GM18511 (cell line): ENCODE measurements around the gene PCDHB9.
"Not testable (repeated sequence)": the region's sequence is repeated elsewhere in the genome, so short reads cannot be mapped to it uniquely, and the experiment has no call there.

ENCODE experiments used
- ATAC-seq: cut with Tn5 transposase; IDR thresholded peaks from one replicate; pipeline ENCODE4 v1.9.1; 2021; ENCODE audit warnings: mild to moderate bottlenecking, moderate library complexity; ENCODE audit not compliant: unreplicated experiment

Gene PCDHB9

DNA sequence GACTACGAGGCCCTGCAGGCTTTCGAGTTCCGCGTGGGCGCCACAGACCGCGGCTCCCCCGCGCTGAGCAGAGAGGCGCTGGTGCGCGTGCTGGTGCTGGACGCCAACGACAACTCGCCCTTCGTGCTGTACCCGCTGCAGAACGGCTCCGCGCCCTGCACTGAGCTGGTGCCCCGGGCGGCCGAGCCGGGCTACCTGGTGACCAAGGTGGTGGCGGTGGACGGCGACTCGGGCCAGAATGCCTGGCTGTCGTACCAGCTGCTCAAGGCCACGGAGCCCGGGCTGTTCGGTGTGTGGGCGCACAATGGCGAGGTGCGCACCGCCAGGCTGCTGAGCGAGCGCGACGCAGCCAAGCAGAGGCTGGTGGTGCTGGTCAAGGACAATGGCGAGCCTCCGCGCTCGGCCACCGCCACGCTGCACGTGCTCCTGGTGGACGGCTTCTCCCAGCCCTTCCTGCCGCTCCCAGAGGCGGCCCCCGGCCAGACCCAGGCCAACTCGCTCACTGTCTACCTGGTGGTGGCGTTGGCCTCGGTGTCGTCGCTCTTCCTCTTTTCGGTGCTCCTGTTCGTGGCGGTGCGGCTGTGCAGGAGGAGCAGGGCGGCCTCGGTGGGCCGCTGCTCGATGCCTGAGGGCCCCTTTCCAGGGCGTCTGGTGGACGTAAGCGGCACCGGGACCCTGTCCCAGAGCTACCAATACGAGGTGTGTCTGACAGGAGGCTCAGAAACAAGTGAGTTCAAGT lies 2.7 kb upstream of the PCDHB9 start:
- not testable (repeated sequence) for ATAC-seq

DNA sequence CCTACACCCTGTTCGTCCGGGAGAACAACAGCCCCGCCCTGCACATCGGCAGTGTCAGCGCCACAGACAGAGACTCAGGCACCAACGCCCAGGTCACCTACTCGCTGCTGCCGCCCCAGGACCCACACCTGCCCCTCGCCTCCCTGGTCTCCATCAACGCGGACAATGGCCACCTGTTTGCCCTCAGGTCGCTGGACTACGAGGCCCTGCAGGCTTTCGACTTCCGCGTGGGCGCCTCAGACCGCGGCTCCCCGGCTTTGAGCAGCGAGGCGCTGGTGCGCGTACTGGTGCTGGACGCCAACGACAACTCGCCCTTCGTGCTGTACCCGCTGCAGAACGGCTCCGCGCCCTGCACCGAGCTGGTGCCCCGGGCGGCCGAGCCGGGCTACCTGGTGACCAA lies 1.7 kb downstream of the PCDHB9 start:
- not testable (repeated sequence) for ATAC-seq

DNA sequence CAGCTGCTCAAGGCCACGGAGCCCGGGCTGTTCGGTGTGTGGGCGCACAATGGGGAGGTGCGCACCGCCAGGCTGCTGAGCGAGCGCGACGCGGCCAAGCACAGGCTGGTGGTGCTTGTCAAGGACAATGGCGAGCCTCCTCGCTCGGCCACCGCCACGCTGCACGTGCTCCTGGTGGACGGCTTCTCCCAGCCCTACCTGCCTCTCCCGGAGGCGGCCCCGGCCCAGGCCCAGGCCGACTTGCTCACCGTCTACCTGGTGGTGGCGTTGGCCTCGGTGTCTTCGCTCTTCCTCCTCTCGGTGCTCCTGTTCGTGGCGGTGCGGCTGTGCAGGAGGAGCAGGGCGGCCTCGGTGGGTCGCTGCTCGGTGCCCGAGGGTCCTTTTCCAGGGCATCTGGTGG lies 2.2 kb downstream of the PCDHB9 start:
- ATAC-seq = not testable (repeated sequence)

DNA sequence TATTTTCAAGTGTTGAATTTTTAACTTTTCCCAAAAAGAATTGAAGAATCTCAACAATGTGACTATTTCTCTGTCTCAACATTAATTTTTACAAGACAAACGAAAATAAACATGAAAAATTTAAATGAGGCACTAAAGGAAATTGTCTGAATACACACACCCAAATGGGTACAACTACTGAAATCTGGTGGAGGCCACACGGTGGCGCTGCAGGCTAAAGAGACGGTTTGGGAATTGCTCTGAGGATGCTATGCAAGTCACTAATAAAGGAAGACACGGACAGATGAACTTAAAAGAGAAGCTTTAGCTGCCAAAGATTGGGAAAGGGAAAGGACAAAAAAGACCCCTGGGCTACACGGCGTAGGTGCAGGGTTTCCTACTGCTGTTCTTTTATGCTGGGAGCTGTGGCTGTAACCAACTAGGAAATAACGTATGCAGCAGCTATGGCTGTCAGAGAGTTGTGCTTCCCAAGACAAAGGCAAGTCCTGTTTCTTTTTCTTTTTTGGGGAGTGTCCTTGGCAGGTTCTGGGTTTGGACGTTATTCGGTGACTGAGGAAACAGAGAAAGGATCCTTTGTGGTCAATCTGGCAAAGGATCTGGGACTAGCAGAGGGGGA lies 5.3 kb downstream of the PCDHB9 start, which contains the start of gene PCDHB10:
Gene PCDHB10, plus strand, starts transcription at position 244 of the 616 bp plus-strand sequence. Its CDS starts 200 bp downstream, at position 444.
- ATAC-seq = no peak

DNA sequence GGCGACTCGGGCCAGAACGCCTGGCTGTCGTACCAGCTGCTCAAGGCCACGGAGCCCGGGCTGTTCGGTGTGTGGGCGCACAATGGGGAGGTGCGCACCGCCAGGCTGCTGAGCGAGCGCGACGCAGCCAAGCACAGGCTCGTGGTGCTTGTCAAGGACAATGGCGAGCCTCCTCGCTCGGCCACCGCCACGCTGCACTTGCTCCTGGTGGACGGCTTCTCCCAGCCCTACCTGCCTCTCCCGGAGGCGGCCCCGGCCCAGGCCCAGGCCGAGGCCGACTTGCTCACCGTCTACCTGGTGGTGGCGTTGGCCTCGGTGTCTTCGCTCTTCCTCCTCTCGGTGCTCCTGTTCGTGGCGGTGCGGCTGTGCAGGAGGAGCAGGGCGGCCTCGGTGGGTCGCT lies 7.4 kb downstream of the PCDHB9 start:
- not testable (repeated sequence) for ATAC-seq

DNA sequence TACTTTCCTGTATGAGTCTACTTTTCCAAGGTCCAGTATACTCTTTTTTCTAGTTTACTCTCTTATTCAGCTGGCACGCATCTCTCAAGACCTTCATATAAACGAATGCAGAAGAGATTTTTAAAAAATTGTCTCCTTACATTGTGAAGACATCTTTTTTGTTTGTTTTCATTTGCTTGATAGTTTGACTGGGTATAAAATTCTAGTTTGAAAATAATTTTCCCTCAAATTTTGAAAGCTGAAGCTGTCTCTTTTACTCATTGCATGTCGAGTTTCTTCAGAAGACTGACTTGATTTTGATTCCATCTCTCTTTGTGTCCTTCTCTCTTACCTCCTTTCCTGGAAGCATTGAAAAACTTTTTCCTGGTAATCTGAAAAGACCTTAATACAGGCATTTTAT lies 9.4 kb downstream of the PCDHB9 start:
- no peak for ATAC-seq

DNA sequence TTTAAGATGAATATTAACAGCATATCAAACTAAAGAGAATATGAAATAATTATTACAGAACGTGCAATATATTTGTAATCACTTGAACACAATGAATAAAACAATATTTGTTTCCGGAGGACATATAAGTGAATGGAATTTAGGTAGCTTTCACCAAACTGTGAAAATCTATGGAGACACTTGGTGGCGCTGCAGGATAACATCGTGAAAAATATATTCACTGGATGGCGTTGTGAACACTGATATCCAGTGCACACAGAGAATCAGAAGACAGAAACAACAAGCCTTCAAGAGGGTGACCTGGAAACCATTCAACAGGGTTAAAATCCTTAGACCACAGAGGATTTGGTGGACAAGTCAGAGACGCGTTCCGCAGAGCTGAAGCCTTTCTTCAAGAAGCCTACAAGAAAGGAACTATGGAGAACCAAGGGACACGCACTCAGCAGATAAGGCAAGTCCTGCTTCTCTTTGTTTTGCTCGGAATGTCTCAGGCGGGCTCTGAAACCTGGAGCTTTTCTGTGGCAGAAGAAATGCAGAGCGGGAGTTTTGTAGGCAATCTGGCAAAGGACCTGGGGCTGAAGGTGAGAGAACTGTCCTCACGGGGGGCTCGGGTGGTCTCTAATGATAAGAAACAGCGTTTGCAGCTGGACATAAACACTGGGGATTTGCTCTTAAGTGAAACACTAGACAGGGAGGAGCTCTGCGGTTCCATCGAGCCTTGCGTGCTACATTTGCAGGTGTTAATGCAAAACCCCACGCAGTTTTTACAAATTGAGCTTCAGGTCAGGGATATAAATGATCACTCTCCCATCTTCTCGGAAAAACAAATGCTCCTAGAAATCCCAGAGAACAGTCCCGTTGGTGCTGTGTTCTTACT lies 12.6 kb downstream of the PCDHB9 start, which contains the start of gene PCDHB11:
Gene PCDHB11, plus strand, starts transcription at position 269 of the 877 bp plus-strand sequence. Its CDS starts 148 bp downstream, at position 417.
- ATAC-seq = no peak

DNA sequence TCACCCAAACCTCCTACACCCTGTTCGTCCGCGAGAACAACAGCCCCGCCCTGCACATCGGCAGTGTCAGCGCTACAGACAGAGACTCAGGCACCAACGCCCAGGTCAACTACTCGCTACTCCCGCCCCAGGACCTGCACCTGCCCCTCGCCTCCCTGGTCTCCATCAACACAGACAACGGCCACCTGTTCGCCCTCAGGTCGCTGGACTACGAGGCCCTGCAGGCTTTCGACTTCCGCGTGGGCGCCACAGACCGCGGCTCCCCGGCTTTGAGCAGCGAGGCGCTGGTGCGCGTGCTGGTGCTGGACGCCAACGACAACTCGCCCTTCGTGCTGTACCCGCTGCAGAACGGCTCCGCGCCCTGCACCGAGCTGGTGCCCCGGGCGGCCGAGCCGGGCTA lies 14.2 kb downstream of the PCDHB9 start:
- ATAC-seq = not testable (repeated sequence)

DNA sequence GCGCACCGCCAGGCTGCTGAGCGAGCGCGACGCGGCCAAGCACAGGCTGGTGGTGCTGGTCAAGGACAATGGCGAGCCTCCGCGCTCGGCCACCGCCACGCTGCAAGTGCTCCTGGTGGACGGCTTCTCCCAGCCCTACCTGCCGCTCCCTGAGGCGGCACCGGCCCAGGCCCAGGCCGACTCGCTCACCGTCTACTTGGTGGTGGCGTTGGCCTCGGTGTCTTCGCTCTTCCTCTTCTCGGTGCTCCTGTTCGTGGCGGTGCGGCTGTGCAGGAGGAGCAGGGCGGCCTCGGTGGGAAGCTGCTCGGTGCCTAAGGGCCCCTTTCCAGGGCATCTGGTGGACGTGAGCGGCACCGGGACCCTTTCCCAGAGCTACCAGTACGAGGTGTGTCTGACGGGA lies 14.7 kb downstream of the PCDHB9 start:
- not testable (repeated sequence) for ATAC-seq

DNA sequence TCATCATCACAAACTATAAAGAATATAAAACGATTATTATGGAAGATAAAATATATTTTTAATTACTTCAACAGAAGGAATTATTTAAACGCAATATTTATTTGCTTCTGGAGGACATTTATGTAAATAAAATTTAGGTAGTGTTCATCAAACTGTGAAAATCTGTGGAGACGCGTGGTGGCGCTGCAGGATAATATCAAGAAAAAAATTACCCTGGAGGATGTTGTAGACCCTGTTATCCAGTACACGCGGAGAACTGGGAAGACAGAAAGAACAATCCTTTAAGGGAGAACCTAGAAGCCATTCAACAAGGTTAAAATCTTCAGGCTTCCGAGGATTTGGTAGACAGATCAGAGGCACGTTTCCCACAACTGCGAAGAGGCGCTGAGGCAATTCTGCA lies 21.5 kb downstream of the PCDHB9 start, which contains the start of gene PCDHB12:
Gene PCDHB12, plus strand, starts transcription at position 242 of the 400 bp plus-strand sequence. CDS start 189 bp downstream, outside the sequence.
- ATAC-seq = no peak

DNA sequence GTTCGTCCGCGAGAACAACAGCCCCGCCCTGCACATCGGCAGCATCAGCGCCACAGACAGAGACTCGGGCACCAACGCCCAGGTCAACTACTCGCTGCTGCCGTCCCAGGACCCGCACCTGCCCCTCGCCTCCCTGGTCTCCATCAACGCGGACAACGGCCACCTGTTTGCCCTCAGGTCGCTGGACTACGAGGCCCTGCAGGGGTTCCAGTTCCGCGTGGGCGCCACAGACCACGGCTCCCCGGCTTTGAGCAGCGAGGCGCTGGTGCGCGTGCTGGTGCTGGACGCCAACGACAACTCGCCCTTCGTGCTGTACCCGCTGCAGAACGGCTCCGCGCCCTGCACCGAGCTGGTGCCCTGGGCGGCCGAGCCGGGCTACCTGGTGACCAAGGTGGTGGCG lies 23.3 kb downstream of the PCDHB9 start:
- ATAC-seq = not testable (repeated sequence)

DNA sequence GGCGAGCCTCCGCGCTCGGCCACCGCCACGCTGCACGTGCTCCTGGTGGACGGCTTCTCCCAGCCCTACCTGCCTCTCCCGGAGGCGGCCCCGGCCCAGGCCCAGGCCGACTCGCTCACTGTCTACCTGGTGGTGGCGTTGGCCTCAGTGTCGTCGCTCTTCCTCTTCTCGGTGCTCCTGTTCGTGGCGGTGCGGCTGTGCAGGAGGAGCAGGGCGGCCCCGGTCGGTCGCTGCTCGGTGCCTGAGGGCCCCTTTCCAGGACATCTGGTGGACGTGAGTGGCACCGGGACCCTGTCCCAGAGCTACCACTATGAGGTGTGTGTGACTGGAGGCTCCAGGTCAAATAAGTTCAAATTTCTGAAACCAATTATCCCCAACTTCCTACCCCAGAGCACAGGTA lies 23.9 kb downstream of the PCDHB9 start:
- ATAC-seq = not testable (repeated sequence)

DNA sequence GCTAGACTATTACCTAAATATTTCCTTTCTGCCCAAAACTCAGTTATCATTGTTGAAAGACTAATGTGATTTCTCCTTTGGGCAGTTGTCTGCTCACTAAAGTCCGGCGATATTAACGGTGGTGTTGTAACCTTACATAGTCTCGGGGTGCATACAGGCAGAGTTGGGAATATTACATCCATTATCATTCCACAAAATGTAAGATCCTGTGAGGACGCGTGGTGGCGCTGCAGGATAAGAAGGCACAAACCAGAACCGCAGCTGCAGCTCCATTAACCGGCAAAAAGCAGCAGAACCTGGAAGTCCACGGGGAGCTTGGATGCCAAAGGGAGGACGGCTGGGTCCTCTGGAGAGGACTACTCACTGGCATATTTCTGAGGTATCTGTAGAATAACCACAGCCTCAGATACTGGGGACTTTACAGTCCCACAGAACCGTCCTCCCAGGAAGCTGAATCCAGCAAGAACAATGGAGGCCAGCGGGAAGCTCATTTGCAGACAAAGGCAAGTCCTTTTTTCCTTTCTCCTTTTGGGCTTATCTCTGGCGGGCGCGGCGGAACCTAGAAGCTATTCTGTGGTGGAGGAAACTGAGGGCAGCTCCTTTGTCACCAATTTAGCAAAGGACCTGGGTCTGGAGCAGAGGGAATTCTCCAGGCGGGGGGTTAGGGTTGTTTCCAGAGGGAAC lies 26.8 kb downstream of the PCDHB9 start, which contains the start of gene PCDHB13:
Gene PCDHB13, plus strand, starts transcription at position 264 of the 684 bp plus-strand sequence. Its CDS starts 205 bp downstream, at position 469.
- not testable (repeated sequence) for ATAC-seq

DNA sequence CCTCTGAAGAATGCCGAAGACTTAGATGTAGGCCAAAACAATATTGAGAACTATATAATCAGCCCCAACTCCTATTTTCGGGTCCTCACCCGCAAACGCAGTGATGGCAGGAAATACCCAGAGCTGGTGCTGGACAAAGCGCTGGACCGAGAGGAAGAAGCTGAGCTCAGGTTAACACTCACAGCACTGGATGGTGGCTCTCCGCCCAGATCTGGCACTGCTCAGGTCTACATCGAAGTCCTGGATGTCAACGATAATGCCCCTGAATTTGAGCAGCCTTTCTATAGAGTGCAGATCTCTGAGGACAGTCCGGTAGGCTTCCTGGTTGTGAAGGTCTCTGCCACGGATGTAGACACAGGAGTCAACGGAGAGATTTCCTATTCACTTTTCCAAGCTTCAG lies 27.6 kb downstream of the PCDHB9 start:
- ATAC-seq = not testable (repeated sequence)

DNA sequence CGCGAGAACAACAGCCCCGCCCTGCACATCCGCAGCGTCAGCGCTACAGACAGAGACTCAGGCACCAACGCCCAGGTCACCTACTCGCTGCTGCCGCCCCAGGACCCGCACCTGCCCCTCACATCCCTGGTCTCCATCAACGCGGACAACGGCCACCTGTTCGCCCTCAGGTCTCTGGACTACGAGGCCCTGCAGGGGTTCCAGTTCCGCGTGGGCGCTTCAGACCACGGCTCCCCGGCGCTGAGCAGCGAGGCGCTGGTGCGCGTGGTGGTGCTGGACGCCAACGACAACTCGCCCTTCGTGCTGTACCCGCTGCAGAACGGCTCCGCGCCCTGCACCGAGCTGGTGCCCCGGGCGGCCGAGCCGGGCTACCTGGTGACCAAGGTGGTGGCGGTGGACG lies 28.5 kb downstream of the PCDHB9 start:
- not testable (repeated sequence) for ATAC-seq

DNA sequence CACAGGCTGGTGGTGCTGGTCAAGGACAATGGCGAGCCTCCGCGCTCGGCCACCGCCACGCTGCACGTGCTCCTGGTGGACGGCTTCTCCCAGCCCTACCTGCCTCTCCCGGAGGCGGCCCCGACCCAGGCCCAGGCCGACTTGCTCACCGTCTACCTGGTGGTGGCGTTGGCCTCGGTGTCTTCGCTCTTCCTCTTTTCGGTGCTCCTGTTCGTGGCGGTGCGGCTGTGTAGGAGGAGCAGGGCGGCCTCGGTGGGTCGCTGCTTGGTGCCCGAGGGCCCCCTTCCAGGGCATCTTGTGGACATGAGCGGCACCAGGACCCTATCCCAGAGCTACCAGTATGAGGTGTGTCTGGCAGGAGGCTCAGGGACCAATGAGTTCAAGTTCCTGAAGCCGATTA lies 29.1 kb downstream of the PCDHB9 start:
- ATAC-seq = not testable (repeated sequence)

DNA sequence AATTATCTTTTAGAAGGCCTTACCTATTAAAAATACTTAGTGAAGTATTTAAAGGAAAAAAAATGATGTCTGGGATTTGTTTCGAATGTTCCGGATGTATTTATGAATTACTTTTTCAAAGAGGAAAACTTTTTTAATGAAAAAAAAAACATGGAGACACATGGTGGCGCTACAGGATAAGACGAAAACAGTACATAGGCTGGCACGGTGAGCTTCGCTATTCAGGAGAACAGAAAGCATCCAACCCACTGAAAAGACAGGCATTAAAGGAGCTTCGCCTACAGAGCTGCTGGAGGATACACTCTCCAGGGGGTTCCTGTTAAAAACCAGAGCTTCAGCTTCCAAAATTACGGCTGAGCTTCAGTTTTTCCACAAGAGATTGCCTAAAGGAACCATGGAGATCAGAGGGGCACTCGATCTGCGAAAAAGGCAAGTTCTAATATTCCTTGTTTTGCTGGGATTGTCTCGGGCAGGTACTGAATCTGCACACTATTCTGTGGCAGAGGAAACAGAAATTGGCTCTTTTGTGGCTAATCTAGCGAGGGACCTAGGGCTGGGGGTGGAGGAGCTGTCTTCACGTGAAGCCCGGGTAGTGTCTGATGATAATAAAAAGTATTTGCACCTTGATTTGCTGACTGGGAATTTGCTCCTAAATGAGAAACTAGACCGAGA lies 36.3 kb downstream of the PCDHB9 start, which contains the start of gene PCDHB14:
Gene PCDHB14, plus strand, starts transcription at position 232 of the 672 bp plus-strand sequence. Its CDS starts 163 bp downstream, at position 395.
- no peak for ATAC-seq

DNA sequence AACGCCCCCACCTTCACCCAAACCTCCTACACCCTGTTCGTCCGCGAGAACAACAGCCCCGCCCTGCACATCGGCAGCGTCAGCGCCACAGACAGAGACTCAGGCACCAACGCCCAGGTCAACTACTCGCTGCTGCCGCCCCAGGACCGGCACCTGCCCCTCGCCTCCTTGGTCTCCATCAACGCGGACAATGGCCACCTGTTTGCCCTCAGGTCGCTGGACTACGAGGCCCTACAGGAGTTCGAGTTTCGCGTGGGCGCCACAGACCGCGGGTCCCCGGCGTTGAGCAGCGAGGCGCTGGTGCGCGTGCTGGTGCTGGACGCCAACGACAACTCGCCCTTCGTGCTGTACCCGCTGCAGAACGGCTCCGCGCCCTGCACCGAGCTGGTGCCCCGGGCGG lies 37.9 kb downstream of the PCDHB9 start:
- ATAC-seq = not testable (repeated sequence)

DNA sequence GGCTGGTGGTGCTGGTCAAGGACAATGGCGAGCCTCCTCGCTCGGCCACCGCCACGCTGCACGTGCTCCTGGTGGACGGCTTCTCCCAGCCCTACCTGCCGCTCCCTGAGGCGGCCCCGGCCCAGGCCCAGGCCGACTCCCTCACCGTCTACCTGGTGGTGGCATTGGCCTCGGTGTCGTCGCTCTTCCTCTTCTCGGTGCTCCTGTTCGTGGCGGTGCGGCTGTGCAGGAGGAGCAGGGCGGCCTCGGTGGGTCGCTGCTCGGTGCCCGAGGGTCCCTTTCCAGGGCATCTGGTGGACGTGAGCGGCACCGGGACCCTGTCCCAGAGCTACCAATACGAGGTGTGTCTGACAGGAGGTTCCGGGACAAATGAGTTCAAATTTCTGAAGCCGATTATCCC lies 38.5 kb downstream of the PCDHB9 start:
- not testable (repeated sequence) for ATAC-seq
